ENCODE measurements around the gene PURA.

PURA gene
- total RNA-seq: 26.8 to 33.7 reads per million in 2 donors

DNA sequence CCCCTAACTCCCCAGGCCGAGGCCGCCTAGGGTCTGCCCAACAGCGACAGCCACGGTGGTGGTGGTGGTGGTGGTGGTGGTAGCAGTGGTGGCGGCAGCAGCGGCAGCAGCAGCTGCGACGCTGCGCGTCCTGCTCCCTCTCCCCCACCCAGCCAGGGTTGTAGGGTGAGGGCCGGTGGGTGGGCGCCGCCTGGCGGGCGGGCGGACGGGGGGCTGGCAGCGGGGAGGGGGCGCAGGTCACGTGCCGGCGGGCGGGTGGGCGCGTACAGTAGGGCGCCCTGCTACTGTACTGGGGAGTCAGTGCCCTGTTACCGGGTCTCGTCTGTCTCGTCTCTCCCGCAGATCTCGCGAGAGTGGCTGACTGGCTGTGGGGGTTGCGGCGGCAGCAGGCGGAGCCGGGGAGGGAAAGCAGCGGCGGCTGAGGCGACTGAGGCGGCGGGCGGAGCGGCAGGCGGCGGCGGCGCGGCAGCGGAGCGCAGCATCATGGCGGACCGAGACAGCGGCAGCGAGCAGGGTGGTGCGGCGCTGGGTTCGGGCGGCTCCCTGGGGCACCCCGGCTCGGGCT, at the start of gene PURA:
PURA (plus strand) TSS at position 411 of the 565 bp plus-strand sequence; CDS start at position 484, 73 bp downstream.
- DNase-seq: peak; percentile 93 to 97 (median 95)

DNA sequence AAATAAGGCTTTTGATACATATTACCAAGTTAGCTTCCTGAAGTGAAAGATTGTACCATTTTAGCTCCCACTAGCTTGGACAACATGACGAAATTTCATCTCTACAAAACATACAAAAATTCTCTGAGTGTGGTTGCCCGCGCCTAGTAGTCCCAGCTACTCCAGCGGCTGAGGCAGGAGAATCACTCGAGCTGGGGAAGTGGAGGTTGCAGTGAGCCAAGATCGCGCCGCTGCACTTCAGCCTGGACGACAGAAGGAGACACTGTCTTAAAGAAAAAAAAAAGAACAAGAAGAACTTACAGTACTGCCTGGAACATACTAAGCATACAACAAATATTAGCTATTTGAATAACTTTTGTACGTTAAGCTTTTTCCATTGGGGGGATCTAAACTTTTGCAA, 41.1 kb upstream of the PURA start:
- no peak for DNase-seq

DNA sequence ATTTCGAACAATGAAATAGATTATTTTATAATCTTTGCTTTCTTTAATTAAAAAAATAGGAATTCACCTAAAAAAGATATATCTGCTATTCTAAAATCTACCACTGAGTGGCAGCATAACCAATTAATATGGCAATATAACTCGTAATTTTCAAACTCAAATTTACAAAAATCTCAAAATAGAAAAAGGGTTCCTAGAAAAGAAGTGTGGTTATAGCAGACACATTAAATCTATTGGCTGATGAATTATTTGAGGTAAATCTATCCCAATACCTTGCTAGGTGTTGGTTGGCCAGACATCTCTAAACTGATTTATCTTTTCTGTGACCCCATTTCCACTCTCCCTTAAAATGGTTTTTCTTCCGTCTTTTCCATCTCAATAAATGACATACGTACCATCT, 40.6 kb upstream of the PURA start:
- peak in 2 of 5 experiments; percentile 8 to 14 for DNase-seq

DNA sequence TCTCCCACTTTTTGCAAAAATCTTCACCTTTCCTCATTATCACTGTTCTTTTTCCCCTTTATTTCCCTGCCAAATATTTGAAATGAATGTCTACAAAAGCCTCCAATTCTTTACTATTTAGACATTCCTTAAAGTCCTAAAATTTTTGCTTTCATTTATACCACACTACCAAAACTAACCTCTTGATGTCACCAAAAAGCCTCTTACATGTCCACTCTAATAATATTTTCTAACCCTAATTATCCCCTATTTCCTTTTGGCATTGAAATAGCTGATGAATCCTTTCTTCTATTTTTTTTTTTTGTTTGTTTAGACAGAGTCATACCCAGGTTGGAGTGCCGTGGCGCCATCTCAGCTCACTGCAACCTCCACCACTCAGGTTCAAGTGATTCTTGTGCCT, 38.5 kb upstream of the PURA start:
- no peak for DNase-seq

DNA sequence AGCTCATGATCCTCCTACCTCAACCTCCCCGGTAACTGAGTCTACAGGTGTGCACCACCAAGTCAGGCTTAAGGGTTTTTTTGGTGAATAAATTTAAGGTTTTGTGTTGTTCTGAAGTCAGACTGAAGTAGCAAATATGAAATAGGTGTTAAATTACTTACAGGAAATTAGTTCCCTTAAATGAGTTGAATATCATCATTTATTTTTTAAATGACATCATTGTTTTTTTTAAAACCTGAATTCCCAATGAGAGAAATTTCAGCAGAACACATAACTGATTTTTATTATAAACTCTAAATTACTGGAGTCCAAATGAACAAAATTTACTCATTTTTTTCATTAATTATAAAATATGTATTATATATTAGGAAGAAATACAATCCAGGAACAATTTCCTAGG, 37.8 kb upstream of the PURA start:
- DNase-seq: no peak

- DNase-seq: no peak
Measured at GRCh38 chr5:140076788-140077187, 37.1 kb upstream of the PURA start.

DNA sequence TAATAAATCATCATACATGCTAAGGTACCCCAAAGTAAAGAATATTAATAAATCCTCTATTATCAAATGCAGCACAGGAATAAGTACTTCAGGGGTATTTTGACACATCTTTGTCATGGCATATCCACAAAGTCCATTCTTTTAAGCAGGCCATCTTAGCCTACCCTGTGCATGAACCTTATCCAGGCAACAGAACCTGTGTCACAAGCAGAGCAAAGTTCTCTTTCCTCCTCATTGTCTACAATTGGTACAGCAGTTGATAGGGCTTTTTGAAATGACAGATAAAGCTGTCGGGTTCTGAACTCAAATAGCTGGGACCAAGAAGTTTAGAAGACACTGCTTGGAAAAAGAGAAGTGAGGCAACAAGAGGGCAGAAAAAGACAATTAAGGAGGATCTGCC, 30.8 kb upstream of the PURA start:
- no peak for DNase-seq

DNA sequence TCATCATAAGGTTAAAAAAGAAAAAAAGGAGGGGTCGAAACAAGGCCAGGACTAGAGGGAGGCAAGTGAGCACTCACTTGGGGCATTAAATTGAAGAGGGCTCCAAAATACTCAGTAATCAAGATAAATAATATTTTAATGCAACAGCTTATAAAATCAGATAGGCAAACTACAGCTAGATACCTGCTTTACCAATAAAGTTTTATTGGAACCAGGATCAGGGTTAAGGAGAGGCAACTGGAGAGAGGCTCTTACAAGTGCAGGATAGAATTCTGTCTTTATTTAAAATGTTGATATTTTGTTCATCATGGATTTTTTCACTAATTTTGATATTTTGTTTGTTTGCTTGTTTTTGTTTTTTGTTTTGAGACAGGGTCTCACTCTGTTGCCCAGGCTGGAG, 30.3 kb upstream of the PURA start:
- no peak for DNase-seq

DNA sequence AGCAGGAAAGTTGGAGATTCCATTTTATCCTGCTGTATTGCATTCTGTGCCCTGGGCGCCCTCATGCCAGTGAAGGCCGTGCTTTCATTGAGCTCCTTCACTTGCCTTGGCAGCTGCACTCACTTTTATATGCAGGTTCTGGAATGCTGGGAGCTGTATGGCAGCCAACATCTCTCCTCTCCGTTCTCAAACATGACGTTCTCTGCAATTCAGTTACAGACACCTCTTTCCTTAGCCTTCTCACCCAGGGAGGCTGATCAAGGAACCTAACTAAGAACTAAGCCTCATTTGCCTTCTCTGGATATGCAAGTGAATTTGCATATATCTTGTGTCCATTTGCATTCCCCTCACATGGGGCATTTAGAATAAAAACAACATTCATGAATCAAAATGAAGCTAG, 29.4 kb upstream of the PURA start:
- DNase-seq: no peak

- DNase-seq: no peak
Measured at GRCh38 chr5:140090251-140090650, 23.7 kb upstream of the PURA start.

- DNase-seq: no peak
Measured at GRCh38 chr5:140093179-140093578, 20.7 kb upstream of the PURA start.

DNA sequence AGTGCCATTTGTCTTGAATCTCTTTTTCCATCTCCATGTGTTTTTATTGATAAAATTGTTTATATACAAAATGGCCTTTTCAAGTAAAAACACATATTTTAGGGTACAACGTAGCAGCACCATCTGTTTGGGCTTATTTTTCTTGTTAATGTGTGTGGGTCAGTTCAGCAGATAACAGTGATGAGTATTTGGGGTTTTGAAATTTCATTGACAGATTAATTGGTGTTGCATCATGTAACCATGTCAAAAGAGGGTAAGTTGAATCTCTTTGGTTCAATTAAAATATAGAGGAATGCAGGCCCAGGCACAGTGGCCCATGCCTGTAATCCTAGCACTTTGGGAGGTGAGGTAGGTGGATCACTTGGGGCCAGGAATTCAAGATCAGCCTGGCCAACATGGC, 20.0 kb upstream of the PURA start:
- DNase-seq: no peak

DNA sequence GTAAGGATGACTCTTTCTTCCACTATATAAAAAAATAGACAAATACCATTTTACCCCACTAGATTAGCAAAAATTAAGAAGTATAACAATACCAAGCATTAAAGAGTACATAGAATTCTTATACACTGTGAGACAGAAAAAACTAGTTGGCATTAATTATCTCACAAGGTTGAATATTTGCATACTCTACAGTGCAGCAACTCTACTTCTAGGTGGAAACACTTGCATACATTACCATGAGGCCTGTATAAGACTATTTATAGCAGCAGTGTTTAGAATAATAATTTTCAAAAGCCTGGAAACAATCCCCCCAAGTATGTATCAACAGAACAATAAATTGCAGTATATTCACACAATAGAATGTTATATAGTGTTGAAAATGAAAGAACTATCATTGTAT, 19.0 kb upstream of the PURA start:
- no peak for DNase-seq

GRCh38 chr5:140101179-140101578, 12.7 kb upstream of the PURA start:
- DNase-seq: no peak

DNA sequence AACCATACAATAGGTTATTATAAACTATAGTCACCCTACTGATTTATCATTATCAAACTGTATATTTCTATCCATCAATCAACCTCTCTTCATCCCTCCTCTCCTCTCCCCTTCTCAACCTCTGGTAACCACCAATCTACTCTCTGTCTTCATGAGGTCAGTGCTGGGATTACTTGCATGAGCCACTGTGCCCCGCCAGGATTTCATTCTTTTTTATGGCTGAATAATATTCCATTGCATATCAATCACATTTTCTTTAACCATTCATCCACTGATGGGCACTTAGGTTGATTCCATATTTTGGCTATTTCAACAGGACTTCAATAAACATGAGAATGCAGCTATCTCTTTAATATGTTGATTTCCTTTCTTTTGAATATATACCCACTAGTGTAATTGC, 10.8 kb upstream of the PURA start:
- DNase-seq: no peak

DNA sequence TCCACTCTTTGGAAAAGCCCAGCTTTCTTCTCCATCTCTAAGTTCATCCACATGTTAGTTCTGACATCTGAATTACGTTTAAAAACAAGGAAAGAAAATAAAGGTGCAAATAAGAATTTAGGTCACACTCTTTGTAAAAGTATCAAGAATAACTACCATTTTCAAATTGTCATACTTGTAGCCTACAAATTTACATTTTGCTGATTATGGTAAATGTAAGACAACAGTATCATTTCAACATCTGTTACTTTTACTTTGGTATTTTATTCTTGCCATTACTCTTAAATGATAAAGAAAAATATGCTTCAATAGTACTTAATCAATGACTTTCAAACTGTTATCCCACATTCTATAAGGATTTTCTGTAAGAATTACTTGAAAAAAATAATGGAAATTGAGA, 9.8 kb upstream of the PURA start:
- DNase-seq: no peak

DNA sequence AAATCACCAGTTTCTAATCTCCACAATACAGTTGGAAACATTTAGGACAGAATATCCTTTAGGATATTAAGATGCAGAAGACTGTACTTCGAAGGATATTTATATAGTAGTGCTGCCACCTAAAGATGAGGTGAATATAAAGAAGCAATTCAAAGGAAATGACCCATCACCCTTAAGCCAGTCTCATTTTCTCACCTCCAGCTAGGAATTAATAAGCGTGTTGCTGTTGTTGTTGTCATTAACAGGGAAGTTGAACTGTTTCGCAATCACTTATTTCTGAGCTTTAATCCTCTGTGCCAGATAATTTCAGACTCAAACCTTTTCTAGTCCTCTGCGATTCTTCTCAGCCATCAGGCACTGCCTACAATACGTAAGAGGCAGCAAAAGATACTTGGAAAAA, 7.8 kb upstream of the PURA start:
- DNase-seq: no peak

DNA sequence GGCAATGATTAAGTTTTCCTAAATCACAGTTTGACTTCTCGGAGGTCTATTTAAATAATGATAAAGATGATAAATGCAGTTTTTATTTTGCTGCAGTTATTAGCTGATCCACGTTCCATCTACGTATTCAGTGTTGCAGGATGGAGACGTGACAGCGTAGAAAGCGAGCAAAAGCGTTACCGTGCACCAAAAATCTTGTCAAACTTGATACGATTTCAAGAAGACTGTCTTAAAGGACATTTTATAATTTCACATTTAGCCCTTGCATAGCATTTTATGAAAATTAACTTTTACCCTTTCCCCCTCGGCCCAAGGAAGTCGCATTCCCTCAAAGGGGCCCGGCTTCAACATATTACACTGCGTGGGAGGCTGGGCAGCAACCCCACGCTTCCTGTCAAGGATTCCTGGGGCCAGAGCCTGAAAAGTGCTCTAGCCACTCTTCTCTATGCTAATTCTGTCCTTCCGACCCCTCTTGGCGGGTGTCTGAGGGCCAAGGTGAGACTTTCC, 7.1 kb upstream of the PURA start:
- no peak for DNase-seq

DNA sequence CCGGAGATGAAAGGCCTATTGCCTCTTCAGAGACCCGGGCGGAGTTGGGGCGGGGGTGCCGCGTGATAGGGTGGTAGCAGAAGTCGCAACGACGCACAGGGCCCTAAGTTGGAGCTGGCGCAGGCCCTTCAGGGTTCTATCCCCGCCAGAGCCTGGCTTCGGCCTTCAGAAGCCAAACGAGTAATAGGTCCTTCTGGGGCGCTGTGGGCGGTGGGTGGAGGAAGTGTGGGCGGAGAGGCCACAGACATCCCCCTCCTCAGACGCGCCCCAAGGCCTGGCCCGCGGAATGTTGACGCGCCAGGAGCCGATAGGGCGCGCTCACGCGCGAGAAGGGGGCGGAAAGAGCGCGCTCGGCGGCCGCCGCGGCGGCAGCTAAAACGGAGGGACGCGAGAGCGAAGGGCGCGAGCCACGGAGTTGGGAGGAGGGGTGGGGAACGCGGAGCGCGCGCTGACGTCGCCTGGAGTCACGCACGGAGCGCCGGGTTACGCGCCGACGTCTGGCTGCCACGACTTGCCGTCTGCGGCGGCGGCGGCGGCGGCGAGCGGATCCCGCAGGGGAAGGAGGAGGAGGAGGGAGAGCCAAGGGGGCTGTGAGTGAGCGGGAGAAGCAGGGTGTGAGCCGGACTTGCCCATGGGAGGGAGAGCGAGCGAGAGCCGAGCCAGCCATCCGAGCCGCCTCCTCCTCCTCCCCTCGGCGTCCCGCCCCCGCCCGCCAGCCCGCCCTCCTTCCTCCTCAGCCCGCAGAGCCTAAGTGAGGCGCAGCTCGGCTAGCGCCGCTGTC, 6.4 kb upstream of the PURA start:
- DNase-seq: peak; percentile 86 to 99 (median 91)

DNA sequence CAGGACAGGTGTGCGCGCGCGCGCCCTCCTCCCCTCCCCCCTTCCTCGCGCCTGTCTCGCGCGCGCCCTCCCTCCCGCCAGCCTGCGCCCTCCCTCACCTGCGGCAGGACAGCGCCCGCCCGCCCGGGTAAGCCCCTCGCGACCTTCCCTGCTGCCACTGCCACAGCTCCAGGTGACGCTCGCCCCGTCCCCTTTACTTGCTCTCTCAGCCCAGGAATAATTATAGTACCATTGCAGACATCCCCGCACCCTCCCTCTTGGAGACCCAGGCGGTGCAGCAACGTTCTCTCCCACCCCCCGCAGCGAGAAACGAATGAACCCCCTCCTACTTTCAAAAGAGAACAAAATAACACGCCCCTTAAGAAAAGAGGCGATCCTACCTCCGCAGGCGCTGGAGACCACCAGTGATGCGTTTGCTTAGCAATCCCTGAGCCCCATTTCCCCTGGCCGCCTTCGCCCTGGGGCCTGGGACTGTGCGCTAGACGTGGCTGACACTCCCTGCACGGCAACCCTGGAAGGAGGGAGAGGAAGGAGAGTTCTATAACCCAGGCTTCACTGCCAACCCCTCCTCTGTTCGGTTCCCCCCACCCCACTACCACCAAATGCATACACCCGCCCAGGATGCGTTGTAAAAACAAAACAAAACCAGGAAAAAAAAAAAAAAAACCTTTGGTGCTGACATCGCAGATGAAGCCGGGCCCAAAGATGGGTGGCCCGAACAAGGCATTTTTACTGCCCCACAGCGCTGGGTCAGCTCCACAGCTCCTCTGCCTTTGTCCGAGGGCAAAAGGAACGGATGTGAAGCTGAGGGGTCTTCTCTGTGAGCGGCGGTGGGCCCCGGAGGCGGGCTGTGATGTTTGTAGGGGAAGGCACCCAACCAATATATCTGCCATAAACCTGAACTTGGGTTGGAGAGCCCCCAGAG, 5.6 kb upstream of the PURA start:
- peak in 1 of 5 experiments; percentile 42 for DNase-seq

- DNase-seq: no peak
Measured at GRCh38 chr5:140109018-140109758, 4.7 kb upstream of the PURA start.
